Right hindlimb (tissue), 1 donor: ENCODE results near the gene TMCC1.
"Not testable (repeated sequence)": the region's sequence is repeated elsewhere in the genome, so short reads cannot be mapped to it uniquely, and the experiment has no call there.

Experiments
- DNase-seq: peaks from one replicate; pipeline ENCODE4 v3.0.0-alpha.2; 2018

TMCC1 gene

DNA sequence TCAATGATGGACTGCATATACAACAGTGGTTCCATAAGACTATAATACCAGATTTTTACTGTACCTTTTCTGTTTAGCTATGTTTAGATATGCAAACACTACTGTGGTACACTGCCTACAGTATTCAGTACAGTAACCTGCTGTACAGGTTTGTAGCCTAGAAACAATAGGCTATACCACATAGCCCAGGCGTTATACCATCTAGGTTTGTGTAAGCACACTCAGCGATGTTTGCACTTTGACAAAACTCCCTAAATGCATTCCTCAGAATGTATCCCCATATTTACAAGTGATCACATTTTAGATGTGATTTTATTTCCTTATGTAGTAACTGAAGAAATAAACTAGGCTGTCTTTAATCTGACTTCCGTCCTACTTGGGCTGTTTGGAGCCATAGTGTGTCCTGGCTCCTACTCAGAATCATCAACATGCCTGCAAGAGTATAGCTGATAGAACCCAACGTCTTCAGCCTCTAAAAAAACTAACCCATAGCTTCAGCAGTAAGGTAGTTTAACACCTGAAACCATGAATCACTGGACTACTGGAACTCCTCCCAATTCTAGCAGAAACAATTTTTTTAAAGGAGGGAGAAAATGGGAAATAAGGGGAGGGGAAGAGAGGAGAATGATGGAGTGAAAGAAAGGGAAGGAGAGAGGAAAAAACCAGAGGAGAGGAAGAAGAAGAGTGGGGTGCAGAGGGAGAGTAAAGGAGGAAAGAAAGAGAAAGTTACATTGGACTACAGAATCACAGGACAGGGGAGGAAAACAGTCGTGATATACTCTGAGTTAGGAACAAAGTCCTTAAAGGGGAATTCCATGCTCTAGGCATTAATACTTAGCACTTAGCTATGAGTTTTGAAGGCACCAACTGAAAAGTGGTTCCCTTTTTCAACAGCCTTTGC, 219.4 kb downstream of the TMCC1 start:
- no peak for DNase-seq

DNA sequence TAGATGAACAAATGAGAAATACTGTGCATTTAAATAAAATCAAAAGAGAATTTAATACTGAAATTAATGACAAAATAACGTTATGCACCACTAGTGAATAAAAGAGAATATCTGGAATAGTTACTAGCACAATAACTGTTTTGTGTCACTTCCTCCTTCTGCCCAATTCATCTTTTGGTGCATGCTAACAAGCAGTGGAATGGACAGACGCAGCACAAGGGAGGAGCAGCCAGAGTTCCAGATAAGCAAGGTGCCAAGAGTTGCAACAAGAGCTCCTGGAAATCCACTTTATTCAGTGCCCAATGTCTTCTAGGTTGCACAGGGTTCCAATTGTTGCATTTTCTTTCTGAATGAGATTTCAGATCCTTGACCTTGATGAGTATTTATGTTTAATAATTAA, 220.5 kb downstream of the TMCC1 start:
- no peak for DNase-seq

DNA sequence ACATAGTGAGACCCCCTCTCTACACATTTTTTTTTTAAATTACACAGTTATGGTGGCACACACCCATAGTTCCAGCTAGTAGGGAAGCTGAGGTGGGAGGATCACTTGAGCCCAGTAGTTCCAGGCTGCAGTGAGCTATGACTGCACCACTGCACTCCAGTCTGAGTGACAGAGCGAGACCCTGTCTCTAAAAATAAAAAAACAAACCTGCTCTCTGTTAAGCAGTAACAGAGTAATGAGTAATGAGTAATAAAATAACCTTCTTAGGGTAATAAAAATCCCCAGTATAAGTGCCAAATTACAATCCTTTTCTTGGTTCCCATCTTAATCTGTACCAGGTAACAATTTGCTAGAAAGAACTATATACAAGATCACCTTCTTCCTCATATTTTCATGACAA, 221.1 kb downstream of the TMCC1 start:
- DNase-seq: no peak

DNA sequence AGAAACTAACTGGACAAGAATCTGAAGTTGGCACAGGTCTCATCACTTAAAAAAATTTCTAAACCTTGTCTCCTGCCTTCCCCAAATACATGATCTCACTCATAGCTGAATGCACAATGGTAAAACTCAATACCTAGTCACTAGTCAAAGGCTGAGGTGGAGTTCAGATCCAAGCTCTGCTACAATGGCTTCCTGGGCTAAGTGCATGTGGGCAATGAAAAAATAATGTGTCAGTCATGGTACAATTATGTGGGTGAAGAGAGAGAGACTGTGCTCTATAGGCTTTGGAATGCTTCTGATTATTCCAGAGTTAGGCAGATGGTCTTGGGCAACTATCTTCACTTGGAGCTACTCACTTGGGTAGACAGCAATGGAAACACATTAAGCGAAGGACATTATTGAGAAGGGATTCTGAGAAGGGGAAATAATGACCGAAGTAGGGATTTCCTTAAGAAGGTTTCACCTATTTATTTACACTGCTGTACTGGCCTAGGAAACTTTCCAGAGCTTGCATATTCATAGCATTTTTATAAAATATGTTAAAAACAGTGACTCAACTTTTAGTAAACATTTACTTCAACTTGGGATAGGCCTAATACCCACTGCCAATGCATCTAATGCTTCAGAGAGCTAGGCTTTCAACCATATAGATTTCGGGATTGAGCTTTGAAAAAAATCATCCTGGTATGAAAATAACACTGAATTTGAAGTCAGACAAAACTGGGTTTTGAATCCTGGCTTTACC, 228.3 kb downstream of the TMCC1 start:
- DNase-seq: no peak

DNA sequence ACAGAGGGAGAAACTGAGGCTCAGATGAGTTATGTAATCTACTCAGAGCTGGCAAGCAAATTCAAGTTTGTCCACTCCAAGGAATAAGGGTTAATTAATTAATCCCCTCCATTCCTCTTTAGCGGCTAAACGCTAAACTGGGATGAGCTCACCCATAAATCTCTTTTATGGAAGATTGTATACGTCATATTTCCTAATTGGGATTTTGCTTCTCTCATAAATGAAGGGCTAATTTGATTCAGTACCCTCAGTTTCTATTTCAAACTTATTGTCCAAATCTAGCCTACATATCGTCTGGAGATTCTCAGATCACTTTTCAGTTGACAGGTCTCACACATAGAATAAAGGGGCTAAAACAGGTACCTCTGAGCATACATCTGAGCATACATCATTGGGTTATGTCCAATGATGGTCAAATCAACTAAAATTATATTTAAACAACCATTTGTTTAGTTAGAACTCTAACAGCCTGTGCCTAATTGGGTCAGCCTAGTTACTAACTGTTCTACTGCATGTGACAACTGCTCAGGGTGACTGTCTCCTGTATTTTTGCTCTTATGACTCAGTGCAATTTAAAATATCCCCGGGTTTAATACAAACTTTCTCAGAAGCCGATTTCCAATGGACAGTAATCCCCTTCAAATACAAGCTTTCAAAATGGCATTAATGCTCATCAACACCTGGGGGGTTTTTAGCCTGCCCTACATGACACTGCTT, 229.4 kb downstream of the TMCC1 start:
- no peak for DNase-seq

DNA sequence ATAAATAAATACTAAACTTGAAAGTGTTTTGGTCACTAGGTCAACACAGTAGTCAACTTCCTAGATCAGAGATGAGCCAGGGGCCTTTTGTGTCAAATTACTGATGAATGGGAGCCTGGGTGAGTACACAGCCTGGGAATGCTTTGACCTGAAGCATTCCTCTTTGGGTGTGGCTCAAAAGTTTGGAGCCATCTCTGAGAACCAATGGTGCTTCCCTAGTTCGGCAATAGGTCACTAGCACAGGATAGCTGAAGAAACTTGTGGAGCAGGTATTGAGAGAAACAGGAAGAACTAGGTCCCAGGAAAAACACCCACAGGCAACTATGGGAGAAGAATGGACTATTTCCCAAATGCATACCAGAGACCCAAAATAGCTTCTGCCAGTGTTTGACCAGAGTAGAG, 230.5 kb downstream of the TMCC1 start:
- no peak for DNase-seq

DNA sequence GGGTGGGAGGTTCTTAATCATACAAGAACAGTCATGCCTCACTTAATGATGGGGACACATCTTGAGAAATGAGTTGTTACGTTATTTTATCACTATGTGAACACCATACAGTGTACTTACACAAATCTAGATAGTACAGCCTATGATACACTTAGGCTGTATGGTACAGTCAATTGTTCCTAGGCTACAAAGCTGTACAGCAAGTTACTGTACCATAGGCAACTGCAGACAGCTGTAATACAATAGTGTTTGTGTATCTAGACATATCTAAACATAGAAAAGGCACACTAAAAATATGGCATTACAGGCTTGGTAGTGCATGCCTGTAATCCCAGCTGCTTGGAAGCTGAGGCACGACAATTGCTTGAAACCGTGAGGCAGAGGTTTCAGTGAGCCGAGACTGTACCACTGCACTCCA, 231.3 kb downstream of the TMCC1 start:
- no peak for DNase-seq

DNA sequence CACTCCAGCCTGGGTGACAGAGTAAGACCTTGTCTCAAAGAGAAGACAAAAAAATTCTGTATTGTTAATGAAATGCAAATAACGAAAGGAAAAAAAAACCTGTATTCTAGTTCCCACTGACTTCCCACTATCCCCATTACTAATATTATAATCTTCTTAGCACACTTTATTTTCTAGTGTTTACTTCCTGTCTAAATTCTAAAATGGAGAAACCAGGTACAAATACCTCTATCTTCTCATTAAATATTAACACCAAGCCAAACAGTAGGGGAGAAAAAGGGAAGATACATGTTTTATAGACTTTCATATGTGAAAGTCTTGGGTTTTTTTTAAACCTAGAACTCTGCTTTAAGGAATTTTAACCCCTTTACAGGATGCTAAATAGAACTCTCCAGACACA, 231.7 kb downstream of the TMCC1 start:
- no peak for DNase-seq

DNA sequence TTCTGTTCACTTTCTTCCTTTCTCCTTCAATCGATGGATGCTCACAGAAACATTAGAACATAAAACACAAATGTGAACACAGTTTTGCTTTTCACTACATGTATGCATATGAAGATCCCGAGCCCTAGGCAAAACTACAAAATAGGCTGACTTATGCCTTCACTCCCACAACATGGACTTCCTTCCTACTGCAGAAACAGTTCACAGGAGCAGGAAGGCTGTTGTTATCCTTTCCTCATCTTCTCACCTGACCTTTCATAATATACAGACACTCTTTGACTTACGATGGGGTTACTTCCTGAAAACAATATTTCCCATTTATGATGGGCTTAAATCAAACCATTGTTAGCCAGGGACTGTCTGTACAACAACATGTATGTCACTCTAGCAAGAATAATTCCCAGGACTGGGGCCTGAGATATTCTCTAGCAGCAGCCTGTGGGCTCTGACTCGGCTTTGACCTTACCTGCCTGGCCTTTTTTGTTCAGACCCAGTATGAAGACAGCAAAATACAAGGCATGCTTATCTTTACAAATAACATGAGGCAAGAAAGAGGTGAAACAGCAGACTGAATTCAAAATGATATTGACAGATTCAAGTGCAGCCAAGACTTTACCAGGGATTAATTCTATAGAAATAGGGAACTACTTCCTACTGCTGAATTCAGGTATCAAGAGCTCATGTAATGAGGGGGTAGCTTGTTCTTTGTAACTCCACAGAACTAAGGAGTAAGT, 235.2 kb downstream of the TMCC1 start:
- DNase-seq: no peak

DNA sequence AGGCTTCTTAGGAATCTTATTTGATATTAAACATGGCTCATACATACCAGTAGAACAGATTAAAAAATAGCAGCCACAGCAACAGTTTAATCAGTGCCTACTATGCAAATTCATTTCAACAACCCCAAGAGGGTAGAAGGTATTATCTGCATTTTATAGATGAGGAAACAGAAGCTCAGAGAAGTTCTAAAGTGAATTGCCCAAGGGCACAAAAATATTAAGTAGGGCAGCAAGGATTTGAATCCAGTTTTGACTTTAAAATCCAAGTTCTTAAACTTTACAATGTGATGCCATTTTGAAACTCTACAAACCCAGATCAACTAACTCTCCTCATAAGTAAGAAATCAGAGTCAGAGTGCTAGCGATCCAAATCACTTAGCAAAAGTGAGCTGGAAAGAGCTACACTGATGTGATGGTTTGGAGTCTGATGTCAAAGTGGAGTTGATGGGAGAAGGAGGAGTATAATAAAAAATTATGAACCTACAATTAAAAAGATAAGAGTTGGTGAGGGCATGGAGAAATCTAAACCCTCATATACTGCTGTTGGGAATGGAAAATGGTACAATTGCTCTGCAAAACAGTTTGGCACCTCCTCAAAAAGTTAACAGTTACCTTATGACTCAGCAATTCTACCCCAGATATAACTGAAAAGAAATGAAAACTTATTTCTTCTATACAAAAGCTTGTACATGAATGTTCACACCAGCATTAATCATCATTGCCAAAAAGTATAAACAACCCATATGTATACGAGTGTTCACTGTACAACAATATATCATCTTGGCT, 236.1 kb downstream of the TMCC1 start:
- DNase-seq: no peak

DNA sequence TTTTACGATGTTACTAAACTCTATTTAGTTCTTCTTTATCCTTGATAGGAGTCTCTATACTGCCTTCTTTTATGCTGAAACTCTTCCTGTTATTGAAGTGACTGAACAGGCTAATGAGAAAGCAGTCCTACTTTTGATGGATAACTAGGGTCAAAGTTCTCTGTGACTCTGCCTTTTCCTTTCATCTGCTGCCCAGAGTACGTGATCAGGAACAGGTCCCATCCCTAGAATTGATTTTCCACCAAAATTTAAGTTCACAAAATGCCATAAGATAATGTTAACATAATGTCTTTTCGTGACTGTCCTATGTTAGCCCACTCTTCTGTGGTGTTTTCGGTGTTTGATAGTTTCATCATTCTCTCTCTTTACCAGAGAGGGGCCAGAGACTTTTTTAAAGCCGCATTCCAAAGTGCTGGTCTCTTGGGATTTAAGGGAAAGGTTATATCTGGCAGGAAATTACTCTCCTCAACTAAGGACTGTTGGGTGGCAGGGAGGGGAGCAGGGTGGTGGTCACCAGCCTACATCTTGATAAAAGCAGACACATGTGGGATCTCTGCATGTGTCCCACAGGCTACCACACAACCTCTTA, 236.8 kb downstream of the TMCC1 start:
- DNase-seq: no peak

DNA sequence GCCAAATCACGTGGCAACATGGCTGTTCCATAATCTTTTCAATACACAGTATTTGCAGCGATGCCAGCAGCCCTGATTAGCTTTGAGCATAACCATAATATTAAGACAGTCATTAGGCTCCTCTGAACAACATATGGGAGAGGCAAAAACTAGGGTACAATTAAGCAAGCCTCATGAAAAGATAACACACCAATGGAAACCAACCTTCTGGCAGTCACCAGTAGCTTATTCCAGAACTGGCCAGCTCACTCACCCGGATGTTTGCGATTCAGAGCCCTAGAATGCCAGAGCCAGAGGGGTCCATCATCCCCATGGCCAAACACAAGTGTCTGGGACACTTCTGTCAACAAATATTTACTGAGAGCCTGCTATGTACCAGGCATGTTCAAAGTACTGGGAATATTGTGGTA, 238.2 kb downstream of the TMCC1 start:
- DNase-seq: no peak

DNA sequence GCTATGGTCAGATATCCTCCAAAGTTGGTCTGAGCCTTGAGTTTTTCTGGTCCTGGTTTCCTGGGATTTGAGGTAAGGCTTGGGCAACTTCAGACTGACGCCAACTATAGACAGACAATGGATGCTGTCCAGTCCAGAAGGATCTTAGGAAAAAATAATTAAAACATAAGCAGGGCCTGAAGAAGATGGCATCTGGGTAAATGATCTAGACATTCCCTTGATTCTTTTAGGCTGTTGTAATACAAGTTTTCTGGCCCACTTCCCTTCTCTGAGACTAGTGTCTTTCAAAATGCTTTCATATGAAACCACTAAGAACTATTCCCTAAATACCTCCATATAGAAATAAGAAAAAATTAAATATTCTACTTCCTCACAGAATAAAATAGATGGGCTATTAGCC, 239.4 kb downstream of the TMCC1 start:
- DNase-seq: no peak

DNA sequence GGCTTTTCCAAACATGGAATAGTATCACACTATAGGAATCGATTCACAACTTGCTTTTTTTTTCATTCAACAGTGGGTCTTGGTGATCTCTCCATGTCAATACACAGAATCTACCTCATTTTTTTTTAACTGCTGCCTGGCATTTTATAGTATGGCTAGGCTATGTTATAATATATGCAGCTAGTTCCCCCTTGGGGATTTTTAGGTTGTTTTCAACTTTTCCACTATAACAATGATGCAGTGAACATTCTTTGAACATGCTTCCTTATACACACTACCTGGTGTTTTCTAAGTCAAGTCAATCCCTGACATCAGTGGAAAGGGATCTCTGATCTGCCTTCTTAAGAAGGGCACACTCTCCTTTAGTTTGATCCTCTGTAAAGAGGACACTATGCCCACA, 240.5 kb downstream of the TMCC1 start:
- DNase-seq: no peak

DNA sequence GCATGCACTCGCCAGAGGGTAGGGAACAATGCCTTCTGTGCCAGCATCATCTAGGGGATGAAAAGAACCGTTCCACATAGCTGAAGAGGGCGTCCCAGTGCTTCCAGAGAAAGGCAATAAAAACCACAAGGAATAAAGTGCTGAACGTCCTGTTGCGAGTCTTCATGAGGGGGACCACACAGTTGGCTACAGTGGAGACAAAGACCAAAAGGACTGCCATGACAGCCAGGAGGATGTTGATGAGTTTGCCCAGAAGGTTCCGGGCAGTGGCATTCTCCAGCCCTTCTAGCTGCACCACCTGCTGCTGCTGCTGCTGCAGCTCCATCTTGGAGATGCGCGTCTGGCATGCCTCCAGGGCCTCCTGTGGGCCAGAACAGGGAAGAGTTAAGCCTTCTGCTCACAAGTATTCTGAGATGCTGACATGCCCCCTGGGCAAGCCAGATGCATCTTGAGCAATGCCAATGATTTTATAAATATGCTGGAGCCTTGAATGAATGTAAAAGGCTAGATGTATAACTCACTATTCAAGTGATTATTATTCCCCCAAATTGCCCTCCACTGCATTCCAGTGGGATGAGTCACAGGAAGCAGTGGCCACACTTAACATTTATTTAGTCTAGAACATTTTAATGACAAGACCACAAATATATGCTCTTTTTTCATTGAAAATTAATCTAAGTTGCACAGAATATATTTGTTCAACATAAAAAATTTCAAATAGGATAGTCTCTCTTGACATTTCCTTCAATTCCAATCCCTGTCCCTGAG, 241.9 kb downstream of the TMCC1 start:
- peak; percentile 40 for DNase-seq

DNA sequence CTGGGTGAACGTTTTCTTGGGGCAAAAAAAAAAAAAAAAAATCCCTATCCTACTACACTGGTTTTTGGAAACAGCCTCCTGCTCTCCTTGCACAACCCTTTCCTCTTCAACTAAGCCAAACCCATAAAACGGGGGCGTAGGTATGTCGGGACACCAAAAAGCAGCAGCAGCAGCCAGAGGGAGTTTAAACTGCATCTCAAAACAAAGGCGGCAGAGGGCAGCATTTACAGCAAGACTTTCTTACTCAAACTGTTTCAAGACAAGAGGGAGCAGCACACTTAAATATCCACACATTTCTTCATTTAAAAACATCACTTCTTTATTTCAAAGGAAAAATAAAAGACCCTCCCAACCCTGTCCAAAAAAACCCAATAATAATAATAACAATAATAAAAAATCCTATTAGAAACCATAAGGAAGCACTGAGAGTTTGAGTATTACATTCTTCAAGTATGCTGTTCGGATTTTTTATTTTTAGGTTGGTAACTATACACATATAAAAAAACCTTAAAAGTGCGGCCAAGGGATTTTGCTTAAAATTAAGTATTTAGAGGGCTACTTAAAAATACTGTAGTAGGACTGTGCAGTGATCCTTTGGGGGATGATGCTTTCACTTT, 243.1 kb downstream of the TMCC1 start:
- peak; percentile 85 for DNase-seq

DNA sequence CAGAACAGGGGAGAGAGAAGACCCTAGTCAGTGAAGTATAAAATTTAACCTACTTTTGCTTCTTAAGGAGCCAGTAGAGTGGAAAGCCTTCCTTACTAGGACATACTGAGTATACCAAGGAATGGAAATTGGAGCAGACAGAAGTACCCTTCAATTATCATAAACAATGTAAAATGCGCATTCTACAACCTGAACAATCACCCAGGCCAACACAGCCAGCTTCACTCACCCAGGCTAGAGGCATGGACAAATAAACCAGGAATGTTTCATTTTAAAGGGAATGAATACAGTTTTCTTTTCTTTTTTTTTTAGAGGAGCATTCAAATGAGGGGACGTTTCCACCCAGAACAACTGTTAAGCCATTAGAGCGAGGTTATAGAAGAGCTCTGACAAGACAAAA, 245.1 kb downstream of the TMCC1 start:
- no peak for DNase-seq

DNA sequence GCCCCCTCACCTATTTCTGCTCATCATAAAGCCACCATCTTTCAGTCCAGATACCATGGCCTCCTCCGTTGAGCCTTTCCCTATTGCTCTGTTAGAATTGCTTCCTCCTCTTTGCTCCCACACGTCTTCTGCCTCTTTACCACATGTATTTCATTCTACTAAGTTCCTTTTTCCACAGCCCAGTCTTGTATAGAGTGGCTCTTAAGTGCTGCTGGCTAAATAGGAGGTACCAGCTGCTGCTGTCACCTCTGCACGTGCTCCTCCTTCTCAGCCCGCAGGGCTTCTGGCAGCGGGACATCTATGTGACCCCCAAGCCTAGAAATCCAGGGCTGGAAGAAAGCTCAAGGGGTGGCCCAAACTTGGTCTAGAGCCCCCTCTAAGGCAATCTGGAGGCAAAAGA, 248.2 kb downstream of the TMCC1 start:
- no peak for DNase-seq

DNA sequence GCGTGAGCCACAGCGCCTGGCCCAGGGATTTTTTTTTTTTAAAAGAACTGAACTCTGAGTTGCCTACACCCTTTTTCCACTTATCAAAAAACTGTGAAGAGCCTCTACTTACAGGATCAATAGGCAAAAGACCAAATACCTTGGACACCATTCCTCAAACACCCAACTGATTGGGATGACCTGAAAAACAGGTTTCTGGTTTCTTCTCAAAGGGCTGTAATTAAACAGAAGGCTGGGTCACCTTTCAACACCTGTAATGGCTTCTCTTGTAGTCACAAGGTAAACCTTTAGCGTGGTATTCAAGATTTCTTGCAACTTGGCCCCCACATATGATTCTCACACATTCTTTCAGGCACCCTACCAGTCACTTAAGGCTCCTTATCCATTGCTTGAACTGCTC, 248.7 kb downstream of the TMCC1 start:
- no peak for DNase-seq

DNA sequence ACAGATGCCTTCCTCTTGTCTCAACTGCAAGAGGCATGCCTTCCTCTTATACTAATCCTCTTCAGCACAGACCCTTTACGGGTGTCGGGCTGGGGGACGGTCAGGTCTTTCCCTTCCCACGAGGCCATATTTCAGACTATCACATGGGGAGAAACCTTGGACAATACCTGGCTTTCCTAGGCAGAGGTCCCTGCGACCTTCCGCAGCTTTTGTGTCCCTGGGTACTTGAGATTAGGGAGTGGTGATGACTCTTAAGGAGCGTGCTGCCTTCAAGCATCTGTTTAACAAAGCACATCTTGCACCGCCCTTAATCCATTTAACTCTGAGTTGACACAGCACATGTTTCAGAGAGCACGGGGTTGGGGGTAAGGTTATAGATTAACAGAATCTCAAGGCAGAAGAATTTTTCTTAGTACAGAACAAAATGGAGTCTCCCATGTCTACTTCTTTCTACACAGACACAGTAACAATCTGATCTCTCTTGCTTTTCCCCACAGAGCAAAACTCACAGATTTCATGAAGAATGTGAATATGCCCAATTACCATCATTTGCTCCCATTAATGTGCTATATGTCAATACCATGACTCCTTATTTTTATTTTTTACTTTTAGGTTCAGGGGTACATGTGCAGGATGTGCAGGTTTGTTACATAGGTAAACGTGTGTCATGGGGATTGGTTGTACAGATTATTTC, 251.8 kb downstream of the TMCC1 start:
- DNase-seq: not testable (repeated sequence)
